CD4-positive, CD25-positive, alpha-beta regulatory T cell (primary cell): ENCODE measurements around the gene MRPS11. TPM values are rescaled to one million over a fixed set of nuclear protein-coding genes. Genes with fewer than 3 reads are reported as not detected.
A peak's percentile ranks its signal among the peaks of the same experiment; 100 is the strongest.

Experiments used
- ATAC-seq, 2 donors: fragments of 150-1000 bp; cut with Tn5 transposase; one replicate each; pipeline ENCODE4 v1.10.0; 2021; ENCODE audit warnings: low read depth in 2 of 2, moderate number of reproducible peaks in 2 of 2, moderate library complexity in 1 of 2
- DNase-seq, 3 donors: peaks; one replicate each; pipeline versions ENCODE4 v3.0.0 to v3.0.0-alpha.2; 2012 to 2022; ENCODE audit warnings: mixed read lengths in 1 of 3
- H3K27ac ChIP-seq: one replicate; pipeline ENCODE4 v1.7.0; 2013; ENCODE audit warnings: mild to moderate bottlenecking, low read length; ENCODE audit not compliant: insufficient read depth, poor library complexity, severe bottlenecking
- H3K27me3 ChIP-seq: one replicate; pipeline ENCODE4 v1.7.0; 2013; ENCODE audit warnings: low read length; ENCODE audit not compliant: control insufficient read depth, insufficient read depth
- H3K36me3 ChIP-seq: one replicate; pipeline ENCODE4 v1.7.0; 2013; ENCODE audit warnings: mild to moderate bottlenecking, low read length, moderate library complexity; ENCODE audit not compliant: control insufficient read depth, insufficient read depth
- H3K4me1 ChIP-seq: 2 replicates; pipeline ENCODE4 v1.7.0; 2013; ENCODE audit warnings: mild to moderate bottlenecking, low read length; ENCODE audit not compliant: insufficient read depth, control insufficient read depth, poor library complexity, severe bottlenecking
- H3K4me3 ChIP-seq: one replicate; pipeline ENCODE4 v1.7.0; 2013; ENCODE audit warnings: low read depth, mild to moderate bottlenecking, low read length, moderate library complexity
- H3K9me3 ChIP-seq, 2 experiments: 1 replicate in 1 of 2; 2 replicates in 1 of 2; pipeline ENCODE4 v1.7.0; 2013; ENCODE audit warnings: low read length in 2 of 2, mild to moderate bottlenecking in 1 of 2, moderate library complexity in 1 of 2; ENCODE audit not compliant: control insufficient read depth in 2 of 2
- H3K27ac Mint-ChIP-seq, 3 donors: one replicate each; pipeline ENCODE4 v1.8.0; 2020 to 2022; ENCODE audit warnings: mild to moderate bottlenecking in 3 of 3, mixed read lengths in 3 of 3, moderate library complexity in 2 of 3
- H3K27me3 Mint-ChIP-seq: one replicate; pipeline ENCODE4 v1.8.0; 2022; ENCODE audit warnings: mild to moderate bottlenecking, mixed read lengths
- H3K36me3 Mint-ChIP-seq: one replicate; pipeline ENCODE4 v1.8.0; 2020; ENCODE audit warnings: mixed read lengths
- H3K4me1 Mint-ChIP-seq, 4 donors: one replicate each; pipeline ENCODE4 v1.8.0; 2020 to 2022; ENCODE audit warnings: mixed read lengths in 4 of 4, mild to moderate bottlenecking in 1 of 4
- H3K4me3 Mint-ChIP-seq, 4 donors: one replicate each; pipeline ENCODE4 v1.8.0; 2020 to 2022; ENCODE audit warnings: mild to moderate bottlenecking in 4 of 4, mixed read lengths in 4 of 4, moderate library complexity in 3 of 4
- H3K9me3 Mint-ChIP-seq, 7 donors: one replicate each; pipeline ENCODE4 v1.8.0; 2020 to 2022; ENCODE audit warnings: mixed read lengths in 7 of 7, mild to moderate bottlenecking in 3 of 7, moderate library complexity in 2 of 7
- polyA plus RNA-seq, 4 donors: library from polyadenylated mRNA; unstranded; fragments of 300-500 nt; fragmentation: Illumina TruSeq; gene quantifications; one replicate each; pipeline ENCODE4 v1.2.3, GENCODE V29; 2021
- total RNA-seq: library from RNA; stranded (reverse); gene quantifications from one replicate; pipeline ENCODE4 v1.2.3, GENCODE V29; 2022

MRPS11 gene
- total RNA-seq (21.8 TPM), polyA plus RNA-seq (10 to 100 TPM; 48.6 to 64.2 (median 60.5) TPM)

DNA sequence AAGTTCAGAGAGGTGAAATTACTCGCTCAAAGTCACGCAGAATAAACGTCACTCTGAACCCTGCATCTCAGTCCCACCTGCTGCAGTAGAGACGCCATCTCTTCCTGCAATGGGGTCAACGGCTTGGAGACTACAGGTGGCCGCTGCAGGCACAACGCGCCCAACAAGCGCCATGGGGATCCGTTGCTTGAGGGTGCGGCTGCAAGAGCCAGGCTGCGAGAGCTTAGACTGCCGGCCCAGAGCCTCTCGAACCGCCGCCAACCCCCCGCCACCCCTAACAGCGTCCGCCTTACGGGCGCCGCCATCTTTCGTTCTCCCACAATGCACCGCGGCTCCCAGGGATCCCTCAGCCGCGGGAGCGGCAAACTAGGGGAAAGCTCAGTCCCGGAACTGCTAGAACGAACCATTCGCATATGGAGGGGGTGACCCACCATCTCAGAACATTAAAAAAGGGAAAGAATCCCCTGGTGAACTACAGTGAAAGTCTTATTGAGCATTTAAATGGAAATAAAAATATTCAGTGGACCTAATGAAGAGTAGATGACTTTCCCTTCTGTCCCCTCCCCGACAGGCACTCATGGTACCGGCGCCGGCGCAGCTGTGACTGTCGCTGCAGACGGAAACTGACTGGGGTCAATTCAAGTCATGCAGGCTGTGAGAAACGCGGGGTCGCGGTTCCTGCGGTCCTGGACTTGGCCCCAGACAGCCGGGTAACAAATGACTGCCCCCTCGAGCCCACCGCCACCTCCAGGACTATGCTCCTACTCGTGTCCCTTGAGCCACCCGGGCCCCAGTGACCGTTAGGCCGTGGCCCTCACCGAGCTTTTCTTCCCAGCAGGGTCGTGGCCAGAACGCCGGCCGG lies at the start of gene MRPS11, which contains the start of gene MRPL46:
MRPS11 (plus strand) TSS at position 636 of the 862 bp plus-strand sequence; CDS start at position 646, 10 bp downstream.
MRPL46 (minus strand) TSS at position 316 of the 862 bp plus-strand sequence; CDS start at position 305, 11 bp downstream.
- Histone ChIP-seq H3K4me3 (peak within 1 kb of the TSS; percentile 97), H3K27ac (peak within 1 kb of the TSS; percentile 88), H3K4me1 (peaks cover 17% of the 10 kb centered on the region), H3K27me3 (no peaks in the 10 kb centered on the region), H3K36me3 (peaks cover 27% of the 10 kb centered on the region), H3K9me3 (no peaks in the 10 kb centered on the region)
- Mint-ChIP-seq H3K27ac (peak within 1 kb of the TSS; percentile 97 to 99 (median 97)), H3K9me3 (no peaks in the 10 kb centered on the region), H3K27me3 (peaks cover 5% of the 10 kb centered on the region), H3K4me3 (peak within 1 kb of the TSS in 2 of 4 donors; percentile 97 to 98), H3K4me1 (peaks cover 18 to 34% (median 22%) of the 10 kb centered on the region in 4 donors), H3K36me3 (peaks cover 24% of the 10 kb centered on the region)
- peak; percentile 84 to 93 (median 92) for DNase-seq
- peak; percentile 94 to 96 for ATAC-seq

DNA sequence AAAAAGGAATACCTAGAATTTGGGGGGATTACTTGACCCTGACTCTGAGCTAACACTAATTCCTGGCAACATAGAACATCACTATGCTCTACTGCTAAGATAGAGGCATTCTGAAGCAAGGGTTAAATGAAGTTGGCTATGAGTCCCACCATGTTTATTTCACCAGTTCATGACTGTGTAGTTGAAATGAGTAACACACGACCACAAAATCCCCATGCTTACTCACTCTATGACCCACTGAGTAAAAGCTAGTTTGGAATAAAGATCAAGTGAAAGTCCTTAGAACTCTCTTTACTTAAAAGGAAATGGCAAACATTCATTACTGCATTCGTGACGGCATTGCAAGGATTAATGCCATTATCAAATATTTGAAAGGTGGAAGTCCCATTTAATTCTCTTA lies 47.7 kb upstream of the MRPS11 start:
- no peaks in the 10 kb centered on the region for H3K36me3 Mint-ChIP-seq
- no peak overlapping the region for H3K27ac Mint-ChIP-seq
- Histone ChIP-seq H3K36me3 (no peaks in the 10 kb centered on the region), H3K27ac (no peak overlapping the region), H3K9me3 (no peaks in the 10 kb centered on the region), H3K27me3 (peaks cover 2% of the 10 kb centered on the region), H3K4me1 (no peaks in the 10 kb centered on the region), H3K4me3 (no peak overlapping the region)
- H3K27me3 Mint-ChIP-seq = peaks cover 34% of the 10 kb centered on the region
- ATAC-seq = no peak
- no peak for DNase-seq
- H3K4me3 Mint-ChIP-seq = no peak overlapping the region
- no peaks in the 10 kb centered on the region for H3K4me1 Mint-ChIP-seq
- peaks cover 0 to 3% (median 0%) of the 10 kb centered on the region in 7 donors for H3K9me3 Mint-ChIP-seq

DNA sequence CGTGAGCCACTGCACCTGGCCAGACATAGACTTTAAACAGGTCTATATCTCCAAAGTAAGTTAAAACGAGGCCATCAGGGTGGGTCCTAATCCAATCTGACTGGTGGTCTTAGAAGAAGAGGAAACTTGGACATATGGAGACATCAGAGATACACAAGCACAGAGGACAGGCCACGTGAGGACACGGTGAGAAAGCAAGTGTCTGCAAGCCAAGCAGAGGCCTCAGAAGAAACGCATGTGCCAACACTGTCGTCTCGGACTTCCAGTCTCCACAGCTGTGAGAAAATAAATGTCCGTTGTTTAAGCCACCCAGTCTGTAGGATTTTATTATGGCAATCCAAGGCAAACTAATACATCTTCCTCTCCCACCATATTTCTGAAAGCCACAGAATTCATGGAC lies 44.2 kb upstream of the MRPS11 start:
- ATAC-seq (no peak), DNase-seq (no peak)
- H3K9me3 ChIP-seq = no peaks in the 10 kb centered on the region
- peaks cover 6% of the 10 kb centered on the region for H3K27me3 ChIP-seq
- Mint-ChIP-seq H3K36me3 (no peaks in the 10 kb centered on the region), H3K4me1 (no peaks in the 10 kb centered on the region), H3K27me3 (peaks cover 45% of the 10 kb centered on the region), H3K9me3 (peaks cover 0 to 3% (median 0%) of the 10 kb centered on the region in 7 donors), H3K4me3 (no peak overlapping the region), H3K27ac (no peak overlapping the region)
- no peaks in the 10 kb centered on the region for H3K36me3 ChIP-seq
- no peaks in the 10 kb centered on the region for H3K4me1 ChIP-seq
- H3K27ac ChIP-seq = no peak overlapping the region
- H3K4me3 ChIP-seq = no peak overlapping the region

DNA sequence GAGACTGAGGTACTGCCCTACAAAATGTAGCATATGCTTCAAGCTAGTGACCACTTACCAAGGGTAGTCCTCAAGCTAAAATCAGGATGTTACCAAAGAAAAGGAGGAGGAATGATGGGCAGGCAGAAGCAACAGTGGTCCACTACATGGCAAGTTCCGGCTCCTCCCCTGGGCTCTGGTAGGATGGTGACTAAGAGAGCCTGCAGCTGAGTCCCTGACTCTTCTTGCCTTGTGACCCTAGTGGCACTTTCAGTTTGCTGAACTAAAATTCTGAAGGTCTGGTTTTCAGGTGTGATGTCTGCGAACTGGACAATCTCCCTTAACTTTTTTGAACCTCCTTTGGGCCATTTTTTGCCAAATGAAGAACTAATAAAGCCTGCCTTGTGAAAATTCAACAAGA lies 41.2 kb upstream of the MRPS11 start:
- H3K27me3 ChIP-seq = peaks cover 8% of the 10 kb centered on the region
- H3K4me3 ChIP-seq = no peak overlapping the region
- H3K27ac ChIP-seq = no peak overlapping the region
- ATAC-seq (no peak), DNase-seq (no peak)
- no peaks in the 10 kb centered on the region for H3K4me1 ChIP-seq
- Mint-ChIP-seq H3K4me3 (no peak overlapping the region), H3K27me3 (peaks cover 43% of the 10 kb centered on the region), H3K4me1 (no peaks in the 10 kb centered on the region), H3K9me3 (no peaks in the 10 kb centered on the region), H3K27ac (no peak overlapping the region), H3K36me3 (no peaks in the 10 kb centered on the region)
- no peaks in the 10 kb centered on the region for H3K9me3 ChIP-seq
- H3K36me3 ChIP-seq = no peaks in the 10 kb centered on the region

DNA sequence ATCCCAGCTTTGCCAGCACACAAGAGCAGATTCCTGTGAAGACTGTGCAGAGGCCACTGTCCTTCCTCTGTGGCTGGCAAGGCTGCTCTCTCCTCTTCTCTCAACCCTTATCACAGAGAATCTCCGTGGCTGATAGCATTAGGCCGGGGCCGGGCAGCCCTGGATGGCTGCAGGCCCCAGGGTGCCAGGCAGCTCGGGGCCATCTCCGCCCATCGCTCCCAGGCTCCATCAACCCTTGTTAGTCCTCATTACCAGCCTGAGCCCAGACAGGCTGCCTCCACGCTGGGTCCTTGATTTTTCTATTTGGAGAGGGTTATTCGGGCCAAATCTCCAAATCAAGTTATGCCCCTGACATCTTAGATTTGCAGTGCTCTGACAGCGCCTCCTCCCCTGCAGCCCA lies 39.5 kb upstream of the MRPS11 start:
- no peak for ATAC-seq
- Mint-ChIP-seq H3K9me3 (no peaks in the 10 kb centered on the region), H3K4me3 (no peak overlapping the region), H3K27me3 (peaks cover 33% of the 10 kb centered on the region), H3K4me1 (no peaks in the 10 kb centered on the region), H3K27ac (no peak overlapping the region), H3K36me3 (no peaks in the 10 kb centered on the region)
- H3K27me3 ChIP-seq = peaks cover 8% of the 10 kb centered on the region
- no peaks in the 10 kb centered on the region for H3K9me3 ChIP-seq
- DNase-seq = no peak
- H3K36me3 ChIP-seq = no peaks in the 10 kb centered on the region
- no peak overlapping the region for H3K27ac ChIP-seq
- no peak overlapping the region for H3K4me3 ChIP-seq
- no peaks in the 10 kb centered on the region for H3K4me1 ChIP-seq

DNA sequence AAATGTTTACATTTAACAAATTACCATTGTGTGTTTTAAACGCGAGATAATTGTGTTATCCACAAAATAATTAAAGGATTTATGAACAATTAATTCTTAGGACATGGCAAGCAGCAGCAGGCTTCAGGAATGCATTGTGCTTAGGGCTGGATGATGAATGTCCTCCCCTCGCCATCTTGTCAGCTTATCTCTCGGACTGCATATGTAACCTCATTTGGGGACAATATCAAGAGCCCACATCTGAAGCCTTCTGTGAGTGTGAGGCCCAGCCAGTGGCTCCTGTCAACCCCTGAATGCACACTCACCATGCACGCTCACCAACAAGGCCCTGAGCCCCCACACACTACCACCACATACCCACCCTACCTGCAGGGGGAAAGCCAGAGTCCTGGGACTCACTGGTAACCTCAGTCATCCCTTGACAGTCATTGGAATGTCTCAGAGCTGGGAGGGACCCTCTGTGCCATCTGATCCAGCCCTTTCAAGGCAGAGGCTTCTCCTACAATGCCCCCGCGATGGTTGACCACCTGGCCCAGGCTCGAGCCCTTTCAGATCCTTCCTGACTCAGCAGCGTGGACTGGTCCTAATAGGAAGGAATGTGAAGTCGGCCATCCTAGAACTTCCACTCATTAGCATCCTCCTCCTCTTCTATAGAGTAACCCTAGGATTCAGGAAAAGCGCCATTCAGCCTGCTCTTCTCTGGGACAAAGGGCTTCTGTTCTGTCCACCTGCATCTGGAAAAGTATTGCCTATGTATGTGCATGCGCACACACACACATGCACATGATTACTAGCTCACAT lies 38.5 kb upstream of the MRPS11 start:
- DNase-seq (no peak), ATAC-seq (no peak)
- Histone ChIP-seq H3K4me3 (no peak overlapping the region), H3K4me1 (no peaks in the 10 kb centered on the region), H3K36me3 (no peaks in the 10 kb centered on the region), H3K9me3 (no peaks in the 10 kb centered on the region), H3K27ac (no peak overlapping the region), H3K27me3 (peaks cover 8% of the 10 kb centered on the region)
- H3K27me3 Mint-ChIP-seq = peaks cover 33% of the 10 kb centered on the region
- H3K4me1 Mint-ChIP-seq = no peaks in the 10 kb centered on the region
- no peaks in the 10 kb centered on the region for H3K36me3 Mint-ChIP-seq
- no peak overlapping the region for H3K4me3 Mint-ChIP-seq
- no peak overlapping the region for H3K27ac Mint-ChIP-seq
- H3K9me3 Mint-ChIP-seq = no peaks in the 10 kb centered on the region

DNA sequence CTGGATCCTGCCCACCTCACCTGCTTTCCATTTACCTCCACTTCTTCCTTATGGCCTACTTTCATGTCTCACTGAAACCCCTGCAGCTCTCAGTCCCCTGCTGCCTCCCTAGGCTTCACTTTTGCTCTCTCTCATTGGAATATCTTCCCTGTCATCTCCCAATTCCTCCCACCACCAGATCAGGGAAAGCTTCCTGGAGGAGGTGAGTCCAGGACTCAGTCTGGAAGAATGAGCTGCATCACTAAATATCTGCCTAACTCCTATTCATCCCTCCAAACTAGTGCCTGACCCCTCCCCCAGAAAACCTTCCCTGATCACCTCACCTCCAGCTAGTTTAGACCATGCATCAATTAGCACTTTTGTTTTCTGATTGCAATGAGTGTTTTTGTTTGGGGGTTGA lies 37.5 kb upstream of the MRPS11 start:
- peaks cover 33% of the 10 kb centered on the region for H3K27me3 Mint-ChIP-seq

More for the DNA sequence above, 37.5 kb upstream of the MRPS11 start:
- no peaks in the 10 kb centered on the region for H3K4me1 ChIP-seq
- H3K4me3 Mint-ChIP-seq = no peak overlapping the region
- ATAC-seq (no peak), DNase-seq (no peak)
- peaks cover 8% of the 10 kb centered on the region for H3K27me3 ChIP-seq
- no peaks in the 10 kb centered on the region for H3K9me3 Mint-ChIP-seq
- no peaks in the 10 kb centered on the region for H3K9me3 ChIP-seq
- no peaks in the 10 kb centered on the region for H3K4me1 Mint-ChIP-seq
- no peak overlapping the region for H3K27ac Mint-ChIP-seq
- no peak overlapping the region for H3K4me3 ChIP-seq
- H3K36me3 ChIP-seq = no peaks in the 10 kb centered on the region
- no peak overlapping the region for H3K27ac ChIP-seq
- H3K36me3 Mint-ChIP-seq = no peaks in the 10 kb centered on the region
